Activated CD4-positive, alpha-beta memory T cell treated with anti-CD3 and anti-CD28 coated beads, Interleukin-2, amount 10 ng/mL, durations not matched to agents 7 days and 5 days (primary cell): Measurements from ENCODE around the gene GPR85. TPM values are rescaled to one million over a fixed set of nuclear protein-coding genes. Genes with fewer than 3 reads are reported as not detected.

Experiments used
- CTCF ChIA-PET: fragments of 350-600 bp; sonication (Branson Sonifier 250); formaldehyde crosslinking; loops from one replicate; lab custom pipeline; 2021; ENCODE audit warnings: antibody characterized with exemption, inconsistent platforms; lab: Charles Lee
- POLR2A ChIA-PET: fragments of 350-600 bp; sonication (Branson Sonifier 250); formaldehyde crosslinking; loops from one replicate; lab custom pipeline; 2021; ENCODE audit warnings: antibody characterized with exemption; lab: Charles Lee
- DNase-seq: peaks from one replicate; pipeline ENCODE4 v3.0.0-alpha.2; 2020
- H3K27ac Mint-ChIP-seq: one replicate; pipeline ENCODE4 v1.8.0; 2021; ENCODE audit warnings: mild to moderate bottlenecking, mixed read lengths
- H3K27me3 Mint-ChIP-seq: one replicate; pipeline ENCODE4 v1.8.0; 2021; ENCODE audit warnings: mixed read lengths
- H3K36me3 Mint-ChIP-seq: one replicate; pipeline ENCODE4 v1.8.0; 2021; ENCODE audit warnings: low read depth, mixed read lengths
- H3K4me1 Mint-ChIP-seq: one replicate; pipeline ENCODE4 v1.8.0; 2021; ENCODE audit warnings: mixed read lengths
- H3K4me3 Mint-ChIP-seq: one replicate; pipeline ENCODE4 v1.8.0; 2021; ENCODE audit warnings: mild to moderate bottlenecking, mixed read lengths
- H3K9me3 Mint-ChIP-seq: one replicate; pipeline ENCODE4 v1.8.0; 2021; ENCODE audit warnings: mixed read lengths
- total RNA-seq, 2 experiments: library from RNA; stranded (reverse); gene quantifications; one replicate each; pipeline ENCODE4 v1.2.3, GENCODE V29; 2021

GPR85 gene
- total RNA-seq, 2 experiments from 2014 or later, result not detected

DNA sequence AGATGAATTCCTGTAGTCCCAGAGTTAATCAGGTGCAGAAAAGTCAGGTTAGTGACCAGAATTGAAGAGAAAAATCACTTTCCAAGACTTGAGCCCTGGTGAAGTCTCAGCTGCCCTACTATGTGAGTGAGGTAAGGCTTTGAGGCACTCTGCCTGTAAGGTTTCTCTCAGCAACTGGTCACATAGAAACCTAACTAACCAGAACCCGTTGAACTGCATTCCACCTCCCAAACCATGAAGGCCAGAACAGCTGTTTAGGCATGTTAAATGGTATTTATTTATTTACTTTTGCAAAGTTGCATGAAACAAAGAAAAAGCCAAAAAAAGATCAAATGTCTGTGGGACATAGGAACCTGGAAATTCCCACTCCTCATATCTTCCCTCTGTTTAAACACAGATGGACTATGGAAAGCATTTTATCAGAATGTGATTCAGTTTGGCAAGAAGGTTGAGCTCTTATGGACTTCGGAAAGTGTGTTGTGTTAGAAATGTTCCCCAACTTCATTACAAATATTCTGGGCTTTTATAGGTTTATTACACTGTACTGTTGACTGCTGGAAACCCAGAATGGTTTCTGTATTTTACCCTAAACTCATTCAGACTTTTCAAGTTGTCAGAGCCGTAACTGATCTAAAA, 12.8 kb upstream of the GPR85 start:
- Mint-ChIP-seq H3K27ac (no peak overlapping the region), H3K4me3 (no peak overlapping the region), H3K4me1 (no peaks in the 10 kb centered on the region), H3K9me3 (no peaks in the 10 kb centered on the region), H3K27me3 (peaks cover 10% of the 10 kb centered on the region), H3K36me3 (no peaks in the 10 kb centered on the region)
- ChIA-PET CTCF (no interaction called here), POLR2A (no interaction called here)
- no peak for DNase-seq

GRCh38 chr7:113094517-113095249, 8.1 kb upstream of the GPR85 start:
- no peaks in the 10 kb centered on the region for H3K36me3 Mint-ChIP-seq
- ChIA-PET CTCF (no interaction called here), POLR2A (no interaction called here)
- H3K27ac Mint-ChIP-seq, result no peak overlapping the region
- no peaks in the 10 kb centered on the region for H3K4me1 Mint-ChIP-seq
- peaks cover 14% of the 10 kb centered on the region for H3K27me3 Mint-ChIP-seq
- DNase-seq, result no peak
- no peak overlapping the region for H3K4me3 Mint-ChIP-seq
- H3K9me3 Mint-ChIP-seq, result no peaks in the 10 kb centered on the region

DNA sequence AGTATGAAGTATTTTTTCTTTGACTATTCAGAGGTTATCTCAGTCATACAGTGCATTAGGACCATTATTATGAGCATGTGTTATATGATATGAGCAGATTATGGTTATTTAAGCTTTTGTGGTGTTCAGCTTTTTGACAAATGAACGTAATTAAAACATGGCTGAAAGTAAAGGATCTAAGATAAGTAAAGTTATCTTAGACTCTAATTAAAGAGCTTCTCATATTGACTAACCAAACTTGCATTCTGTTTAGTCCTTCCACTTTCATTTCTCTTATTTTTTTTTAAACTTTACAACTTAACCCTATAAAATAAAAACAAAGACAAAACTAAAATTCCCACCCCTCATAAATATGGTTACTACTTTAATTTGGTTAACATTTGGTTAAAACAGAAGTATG, 6.9 kb upstream of the GPR85 start:
- DNase-seq, result no peak
- no peaks in the 10 kb centered on the region for H3K4me1 Mint-ChIP-seq
- CTCF ChIA-PET, result no interaction called here

DNA sequence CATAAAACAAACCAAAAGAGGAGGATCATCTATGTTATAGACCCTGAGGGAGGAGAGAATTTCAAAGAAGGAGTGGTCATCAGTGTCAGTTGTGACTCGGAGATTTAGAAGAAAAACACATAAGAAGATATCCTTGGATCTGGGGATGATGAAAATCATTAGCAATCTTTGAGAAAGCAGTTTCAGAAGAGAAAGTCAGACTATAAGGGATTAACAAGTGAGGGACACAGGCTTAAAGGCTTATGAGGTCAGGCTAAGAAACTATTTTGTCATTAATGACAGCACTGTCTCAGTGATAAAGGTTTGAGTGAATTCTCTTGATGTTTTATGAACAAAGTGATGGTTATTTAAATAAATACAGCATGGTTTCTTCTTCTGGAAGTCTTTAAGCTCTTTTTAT, 6.1 kb upstream of the GPR85 start:
- DNase-seq, result no peak
- Mint-ChIP-seq H3K27me3 (peaks cover 21% of the 10 kb centered on the region), H3K9me3 (no peaks in the 10 kb centered on the region), H3K4me3 (no peak overlapping the region), H3K27ac (no peak overlapping the region), H3K36me3 (no peaks in the 10 kb centered on the region), H3K4me1 (no peaks in the 10 kb centered on the region)
- CTCF ChIA-PET, result no interaction called here
- POLR2A ChIA-PET, result no interaction called here

More for the DNA sequence above, 6.9 kb upstream of the GPR85 start:
- POLR2A ChIA-PET, result no interaction called here
- no peak overlapping the region for H3K4me3 Mint-ChIP-seq
- H3K36me3 Mint-ChIP-seq, result no peaks in the 10 kb centered on the region
- H3K9me3 Mint-ChIP-seq, result no peaks in the 10 kb centered on the region
- no peak overlapping the region for H3K27ac Mint-ChIP-seq
- peaks cover 15% of the 10 kb centered on the region for H3K27me3 Mint-ChIP-seq

DNA sequence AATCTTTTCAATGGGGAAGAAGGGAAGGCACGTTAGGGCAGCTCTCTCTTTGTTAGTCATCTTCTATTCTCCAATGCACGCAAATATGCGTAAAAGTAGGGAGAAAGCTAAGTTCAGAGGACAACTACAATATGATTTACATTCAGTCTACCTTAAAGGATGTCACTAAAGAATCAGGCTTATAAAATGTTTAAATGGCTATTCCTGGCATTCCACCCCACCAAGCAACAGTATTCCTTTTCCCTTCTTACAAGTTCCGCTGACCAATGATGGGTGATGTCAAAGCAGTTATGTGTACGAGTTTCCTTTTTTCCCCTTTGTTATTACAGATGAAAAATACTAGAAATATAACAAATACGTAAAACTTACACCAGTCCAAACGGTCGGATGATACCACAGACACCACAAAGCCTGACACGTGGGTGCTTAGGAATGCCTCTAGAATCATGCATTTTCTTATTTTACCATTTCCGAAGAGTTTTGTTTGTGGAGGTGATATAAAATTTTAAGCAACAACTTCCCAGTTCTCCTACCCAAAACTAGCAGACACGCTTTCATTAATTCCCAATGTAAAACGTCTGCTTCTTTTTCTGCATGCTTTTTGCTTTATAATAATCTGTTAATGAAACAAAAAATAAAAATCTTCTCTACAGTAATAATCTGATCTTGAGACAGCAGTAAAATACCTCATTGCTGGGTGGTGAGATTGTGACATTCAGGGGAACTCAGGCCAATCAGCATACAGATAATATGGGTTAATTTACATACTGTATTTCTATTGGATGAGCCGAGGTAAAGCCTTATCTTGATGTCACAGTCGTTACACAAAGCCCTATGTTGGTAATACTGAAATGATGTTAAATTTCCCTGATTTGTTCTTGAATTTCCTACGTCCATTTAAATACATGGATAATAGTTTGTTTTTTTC, 708 bp upstream of the GPR85 start:
- H3K27ac Mint-ChIP-seq, result no peak overlapping the region
- H3K4me3 Mint-ChIP-seq, result no peak overlapping the region
- ChIA-PET POLR2A (interaction anchor here (0.9 kb wide), 1 partner anchor 15 kb away, joined by 3 read pairs; no protein-coding TSS in a partner anchor), CTCF (interaction anchor here (0.8 to 1.4 kb wide), 3 partner anchors 18 to 72 kb away, joined by 3 to 4 read pairs (median 3); no protein-coding TSS in a partner anchor)
- no peak for DNase-seq
- no peaks in the 10 kb centered on the region for H3K9me3 Mint-ChIP-seq
- H3K4me1 Mint-ChIP-seq, result peaks cover 4% of the 10 kb centered on the region
- H3K36me3 Mint-ChIP-seq, result no peaks in the 10 kb centered on the region
- H3K27me3 Mint-ChIP-seq, result peaks cover 43% of the 10 kb centered on the region

GRCh38 chr7:113085781-113086390, 741 bp downstream of the GPR85 start:
- DNase-seq, result no peak
- peaks cover 4% of the 10 kb centered on the region for H3K4me1 Mint-ChIP-seq
- H3K27ac Mint-ChIP-seq, result no peak overlapping the region
- H3K4me3 Mint-ChIP-seq, result no peak overlapping the region
- ChIA-PET CTCF (interaction anchor here (0.8 to 1.4 kb wide), 2 partner anchors 17 to 73 kb away, joined by 3 read pairs; no protein-coding TSS in a partner anchor), POLR2A (no interaction called here)
- H3K36me3 Mint-ChIP-seq, result no peaks in the 10 kb centered on the region
- no peaks in the 10 kb centered on the region for H3K9me3 Mint-ChIP-seq
- H3K27me3 Mint-ChIP-seq, result peaks cover 42% of the 10 kb centered on the region

GRCh38 chr7:113084496-113085172, 2.0 kb downstream of the GPR85 start:
- ChIA-PET CTCF (interaction anchor here (1.1 kb wide), 1 partner anchor 29 kb away, joined by 4 read pairs; no protein-coding TSS in a partner anchor), POLR2A (no interaction called here)
- Mint-ChIP-seq H3K9me3 (no peaks in the 10 kb centered on the region), H3K27ac (no peak overlapping the region), H3K4me1 (peaks cover 4% of the 10 kb centered on the region), H3K4me3 (no peak overlapping the region), H3K36me3 (no peaks in the 10 kb centered on the region), H3K27me3 (peaks cover 42% of the 10 kb centered on the region)
- DNase-seq, result no peak

- H3K9me3 Mint-ChIP-seq, result no peaks in the 10 kb centered on the region
- peaks cover 42% of the 10 kb centered on the region for H3K27me3 Mint-ChIP-seq
- no peak overlapping the region for H3K27ac Mint-ChIP-seq
- H3K36me3 Mint-ChIP-seq, result no peaks in the 10 kb centered on the region
- POLR2A ChIA-PET, result no interaction called here
- no peak overlapping the region for H3K4me3 Mint-ChIP-seq
- peaks cover 4% of the 10 kb centered on the region for H3K4me1 Mint-ChIP-seq
- CTCF ChIA-PET, result interaction anchor here (1.1 kb wide), 1 partner anchor 29 kb away, joined by 4 read pairs; no protein-coding TSS in a partner anchor
- DNase-seq, result no peak
Measured at GRCh38 chr7:113083816-113084495, 2.7 kb downstream of the GPR85 start.

- Mint-ChIP-seq H3K36me3 (no peaks in the 10 kb centered on the region), H3K27me3 (peaks cover 38% of the 10 kb centered on the region), H3K27ac (no peak overlapping the region), H3K4me1 (peaks cover 4% of the 10 kb centered on the region), H3K9me3 (no peaks in the 10 kb centered on the region), H3K4me3 (no peak overlapping the region)
- DNase-seq, result no peak
- POLR2A ChIA-PET, result no interaction called here
- CTCF ChIA-PET, result no interaction called here
Measured at GRCh38 chr7:113083132-113083815, 3.4 kb downstream of the GPR85 start.

GRCh38 chr7:113078331-113078730, 8.3 kb downstream of the GPR85 start:
- POLR2A ChIA-PET, result no interaction called here
- Mint-ChIP-seq H3K9me3 (no peaks in the 10 kb centered on the region), H3K27me3 (peaks cover 3% of the 10 kb centered on the region), H3K4me3 (no peak overlapping the region), H3K4me1 (no peaks in the 10 kb centered on the region), H3K36me3 (no peaks in the 10 kb centered on the region), H3K27ac (no peak overlapping the region)
- CTCF ChIA-PET, result no interaction called here
- DNase-seq, result no peak

- no peak overlapping the region for H3K4me3 Mint-ChIP-seq
- ChIA-PET POLR2A (no interaction called here), CTCF (no interaction called here)
- no peaks in the 10 kb centered on the region for H3K9me3 Mint-ChIP-seq
- no peaks in the 10 kb centered on the region for H3K36me3 Mint-ChIP-seq
- H3K4me1 Mint-ChIP-seq, result no peaks in the 10 kb centered on the region
- H3K27ac Mint-ChIP-seq, result no peak overlapping the region
- DNase-seq, result no peak
- peaks cover 3% of the 10 kb centered on the region for H3K27me3 Mint-ChIP-seq
Measured at GRCh38 chr7:113076703-113077102, 9.9 kb downstream of the GPR85 start.
